Activated CD4-positive, CD25-positive, alpha-beta regulatory T cell (primary cell): ENCODE data around the gene TERT.

Experiments used
- DNase-seq, 4 experiments: peaks; one replicate each; lab custom pipeline; 2025; lab: John Stamatoyannopoulos, UW

TERT gene

GRCh38 chr5:1206521-1207412, 88.1 kb downstream of the TERT start:
- DNase-seq, result no peak

GRCh38 chr5:1205255-1206180, 89.3 kb downstream of the TERT start:
- DNase-seq, result no peak

- DNase-seq, result no peak
Measured at GRCh38 chr5:1204693-1205242, 90.1 kb downstream of the TERT start.

GRCh38 chr5:1203968-1204692, 90.7 kb downstream of the TERT start:
- no peak for DNase-seq

- no peak for DNase-seq
Measured at GRCh38 chr5:1203311-1203967, 91.4 kb downstream of the TERT start.
